Fibroblast of lung (primary cell): ENCODE data around the gene EYS.

Experiments
- CTCF ChIP-seq, 2 donors: IDR thresholded peaks in 1 of 2; conservative IDR thresholded peaks in 1 of 2; 1 replicate in 1 of 2; 2 replicates in 1 of 2; pipeline ENCODE4 v1.5.1; 2011 to 2012; ENCODE audit warnings: low read length in 2 of 2, control low read depth in 1 of 2, inconsistent platforms in 1 of 2, low read depth in 1 of 2, mild to moderate bottlenecking in 1 of 2
- EZH2 ChIP-seq: IDR thresholded peaks from 2 replicates; pipeline ENCODE4 v1.5.1; 2012; ENCODE audit warnings: low read length, control low read depth, mild to moderate bottlenecking; ENCODE audit errors: missing control alignments

- TF ChIP-seq CTCF (conservative IDR thresholded peaks at IDR 0.05 in 1 of 2, IDR thresholded peaks at IDR 0.05 in 1 of 2; ENCODE audit: low read depth in 1 of 2, low read length in 2 of 2) (no peak), EZH2 (no peak)
Measured at GRCh38 chr6:64104051-64104450, 1603.0 kb downstream of the EYS start.
